ENCODE data around the gene FYB1.

FYB1 gene

DNA sequence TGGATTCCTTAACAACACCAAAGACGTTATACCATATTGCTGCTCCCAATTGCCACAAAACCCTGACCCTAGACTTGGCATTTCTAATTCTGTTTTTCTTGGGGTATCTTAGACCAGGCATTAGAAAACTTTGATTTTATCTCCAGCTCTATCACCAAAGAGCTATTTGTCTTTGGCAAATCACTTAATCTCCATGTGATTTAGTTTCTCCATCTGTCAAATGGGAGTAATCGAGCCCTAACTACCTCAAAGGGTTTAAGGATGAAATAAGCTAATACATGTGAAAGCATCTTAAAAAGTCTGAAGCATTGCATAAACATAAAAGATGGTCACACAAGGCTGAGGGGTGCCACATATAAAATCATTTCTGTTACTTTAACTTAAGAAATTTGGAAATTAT, 60.6 kb downstream of the FYB1 start:
- DNase-seq (ENCODE audit: low read depth) = no peak

DNA sequence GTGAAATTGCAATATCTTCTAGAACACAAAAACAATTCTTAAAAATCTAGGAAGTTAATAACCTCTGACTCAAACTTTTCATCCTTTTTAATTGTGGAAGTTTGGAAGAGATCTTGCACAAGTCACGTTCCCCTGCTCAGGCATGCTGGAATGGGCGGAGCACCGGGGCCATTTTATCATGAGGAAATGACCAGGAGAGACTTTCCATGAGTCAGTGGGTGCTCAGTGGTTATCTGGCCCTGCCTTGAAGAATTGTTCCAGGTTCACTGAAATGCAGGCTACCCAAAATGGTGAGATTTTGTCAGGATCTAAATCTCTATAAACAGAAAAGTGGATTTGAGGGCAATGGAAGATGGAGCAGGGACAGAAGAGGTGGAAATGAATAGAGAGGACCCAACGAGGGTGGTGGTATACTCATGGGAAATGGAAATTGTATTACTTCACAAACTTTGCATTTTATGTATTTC, 61.2 kb downstream of the FYB1 start:
- DNase-seq (ENCODE audit: low read depth) = no peak

DNA sequence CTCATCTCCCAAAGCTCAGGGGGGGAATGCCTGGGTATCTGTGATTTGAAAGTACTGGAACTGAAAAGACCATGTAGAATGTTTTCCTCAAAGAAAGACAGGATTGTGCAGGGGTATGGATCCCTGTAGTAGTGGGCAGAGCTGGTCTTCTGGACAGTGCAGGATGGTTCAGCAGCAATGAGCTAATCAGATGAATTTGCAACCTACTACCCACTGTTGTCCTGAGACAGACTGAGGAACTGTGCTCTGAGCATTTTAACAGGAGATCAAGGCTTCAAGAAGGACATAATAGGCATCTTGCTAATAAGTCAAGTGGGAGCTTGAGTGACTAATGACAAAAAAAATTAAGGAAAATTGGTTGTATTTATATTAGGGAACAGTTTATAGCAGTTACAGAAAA, 61.7 kb downstream of the FYB1 start:
- no peak for DNase-seq (ENCODE audit: low read depth)

DNA sequence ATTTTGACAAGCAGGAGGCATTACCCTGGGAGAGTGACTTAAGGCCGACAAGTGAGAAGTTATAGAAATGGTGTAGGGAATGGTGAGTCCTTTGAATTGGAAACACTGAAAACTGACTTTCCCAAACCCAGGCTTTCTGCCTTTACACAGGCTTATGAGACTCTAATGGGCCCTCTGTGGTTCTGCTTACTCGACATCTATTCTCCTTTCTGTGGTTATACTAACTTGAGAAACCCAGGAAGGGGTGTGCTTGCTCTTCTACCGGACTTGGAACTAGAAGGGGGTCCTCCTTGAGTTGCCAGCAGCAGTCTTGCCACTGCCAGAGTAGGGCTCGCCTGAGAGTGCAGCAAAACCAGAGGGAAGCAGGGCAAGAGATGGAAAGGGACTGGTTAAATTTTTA, 63.3 kb downstream of the FYB1 start:
- no peak for DNase-seq (ENCODE audit: low read depth)

DNA sequence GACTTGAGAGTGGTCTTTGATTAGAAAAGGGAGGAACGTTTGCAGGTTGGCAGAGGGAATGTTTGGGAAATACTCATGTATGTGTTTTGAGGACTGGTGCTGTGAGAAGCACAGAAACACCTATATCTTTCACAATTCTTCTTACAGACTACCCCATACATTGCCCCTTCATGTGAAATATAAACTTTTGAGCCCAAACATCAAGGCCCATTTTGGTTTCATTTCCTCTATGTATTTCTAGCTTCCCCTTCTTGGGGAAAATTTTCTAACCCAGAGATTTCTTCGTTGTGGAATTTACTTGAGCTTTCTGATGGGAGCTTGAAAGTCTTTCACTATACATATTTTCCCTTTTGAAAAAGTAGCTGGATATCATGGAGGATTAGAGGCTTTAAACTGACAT, 67.6 kb downstream of the FYB1 start:
- no peak for DNase-seq (ENCODE audit: low read depth)

DNA sequence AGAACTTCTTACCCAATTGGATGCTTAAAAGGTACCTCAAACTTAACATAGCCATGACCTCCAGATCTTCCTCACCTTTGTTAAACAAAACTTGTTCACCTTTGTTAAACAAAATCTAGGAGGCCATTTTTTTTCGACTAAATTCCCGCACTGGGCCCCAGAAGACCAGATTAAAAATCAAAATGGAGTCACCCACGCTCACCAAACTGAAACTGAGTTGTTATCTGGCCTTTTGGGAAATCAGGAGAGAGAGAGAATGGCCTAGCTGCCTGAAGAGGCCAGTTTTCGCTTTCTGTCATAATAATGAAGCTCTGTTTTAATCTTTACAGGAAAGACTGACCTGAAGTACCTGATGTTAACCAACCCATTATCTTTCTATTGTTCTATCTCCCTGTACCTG, 69.4 kb downstream of the FYB1 start:
- DNase-seq (ENCODE audit: low read depth) = no peak

DNA sequence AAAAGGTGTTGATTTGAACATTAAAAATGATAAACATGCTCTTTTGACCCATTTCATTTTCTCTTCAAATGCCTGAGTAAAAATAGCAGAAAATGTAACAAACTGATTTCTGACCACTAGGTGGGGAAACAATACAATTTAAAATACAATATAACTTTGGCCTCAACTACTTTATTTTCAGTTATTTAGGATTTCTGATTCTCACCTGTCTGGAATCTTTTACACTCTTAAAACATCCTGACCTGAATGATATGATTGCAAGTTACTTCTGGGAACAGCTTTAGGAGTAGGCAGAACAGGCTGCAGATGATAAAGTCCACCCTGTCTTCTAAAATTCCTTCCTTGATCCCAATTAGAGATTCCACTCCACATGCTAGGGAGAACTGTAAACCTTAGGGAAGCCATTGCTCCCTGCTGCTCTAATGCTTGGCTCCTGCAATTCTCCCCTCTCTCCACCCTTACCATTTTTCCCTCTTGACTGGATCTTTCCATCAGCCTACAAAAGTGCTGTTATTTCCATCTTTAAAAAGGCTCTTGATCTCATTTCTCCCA, 70.3 kb downstream of the FYB1 start:
- DNase-seq (ENCODE audit: low read depth) = no peak

DNA sequence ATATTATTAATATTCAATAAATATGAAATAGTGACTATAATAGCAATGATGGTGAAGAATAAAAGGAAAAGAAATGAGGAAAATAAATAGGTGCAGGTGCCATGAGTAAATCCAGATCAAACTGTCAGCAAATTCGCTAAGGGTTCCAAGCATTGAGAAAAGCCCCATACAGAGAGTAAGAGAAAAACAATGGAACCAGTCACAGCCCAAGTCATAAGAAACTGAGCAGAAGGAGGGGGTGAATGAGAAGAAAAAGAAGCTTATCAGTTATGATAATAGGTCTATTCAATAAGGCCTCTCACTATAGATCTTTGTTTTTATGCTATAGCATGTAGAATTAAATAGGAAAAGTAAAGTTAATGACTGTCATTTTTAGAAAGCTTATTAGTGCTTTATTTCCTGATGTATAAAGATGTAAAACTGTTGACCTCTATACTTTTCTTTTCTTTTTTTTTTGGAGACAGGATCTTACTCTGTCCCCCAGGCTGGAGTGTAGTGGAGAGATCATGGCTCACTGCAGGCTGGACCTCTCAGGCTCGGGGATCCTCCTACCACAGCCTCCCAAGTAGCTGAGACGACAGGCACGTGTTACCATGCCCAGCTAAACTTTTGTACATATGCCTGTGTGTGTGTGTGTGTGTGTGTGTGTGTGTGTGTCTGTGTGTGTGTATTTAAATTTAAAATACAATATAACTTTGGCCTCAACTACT, 72.4 kb downstream of the FYB1 start:
- DNase-seq (ENCODE audit: low read depth) = no peak

DNA sequence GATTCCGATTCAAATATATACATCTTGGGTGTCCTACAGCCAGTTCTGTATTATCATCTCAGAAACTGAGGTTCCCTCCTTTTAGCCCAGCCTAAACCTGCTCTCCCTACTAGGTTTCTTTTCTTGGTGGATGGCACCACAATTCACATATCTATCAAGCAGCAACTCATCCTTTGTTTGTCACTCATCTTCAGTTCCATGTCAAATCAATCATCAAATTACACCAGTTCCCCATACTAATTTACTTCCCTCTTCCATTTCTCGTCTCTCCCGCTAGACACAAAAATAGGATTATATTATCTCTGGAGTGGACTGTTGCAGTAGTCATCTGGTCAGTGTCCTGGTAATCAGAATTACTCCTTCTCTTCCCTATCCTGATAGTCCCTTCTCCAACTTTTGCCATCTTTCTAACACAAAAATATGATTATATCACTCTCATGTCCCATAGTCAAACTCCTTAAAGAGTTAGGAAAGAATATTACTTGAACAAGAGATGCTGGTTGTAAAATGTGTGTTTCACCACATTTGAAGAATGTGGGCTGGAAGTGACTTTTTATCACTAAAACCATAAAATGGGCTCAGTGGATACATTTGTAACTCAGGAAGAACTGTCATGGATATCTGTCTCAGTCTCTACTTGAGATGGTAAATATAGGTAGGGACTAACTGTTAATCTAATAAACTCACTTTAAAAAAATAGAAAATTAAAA, 76.1 kb downstream of the FYB1 start:
- DNase-seq (ENCODE audit: low read depth) = no peak

DNA sequence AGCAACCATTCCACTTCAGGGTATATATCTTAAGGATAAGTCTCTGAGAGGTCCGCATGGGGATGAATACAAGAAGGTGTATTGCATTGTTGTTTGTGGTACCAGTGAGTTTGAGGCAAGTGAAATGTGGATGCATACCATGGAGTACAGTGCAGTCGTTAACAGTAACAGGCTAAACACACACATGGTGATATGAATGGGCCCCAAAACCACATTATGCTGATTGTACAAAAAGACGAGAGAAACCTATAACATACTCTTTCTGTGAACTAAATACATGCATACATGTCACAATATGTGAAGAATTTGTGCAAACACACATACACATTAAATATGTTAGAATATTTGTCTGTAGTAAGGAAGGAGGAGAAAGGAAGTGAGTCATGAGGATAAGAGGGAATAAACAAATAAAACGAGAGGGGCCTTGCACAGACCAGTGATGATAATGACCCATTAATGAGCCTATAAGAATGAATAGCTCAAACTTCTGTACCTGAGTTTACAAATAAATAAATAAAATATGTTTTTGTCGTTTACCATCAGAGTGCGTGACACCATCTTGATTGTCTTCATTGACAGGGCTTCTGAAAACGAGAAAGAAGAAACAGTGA, 78.7 kb downstream of the FYB1 start:
- DNase-seq (ENCODE audit: low read depth) = no peak

DNA sequence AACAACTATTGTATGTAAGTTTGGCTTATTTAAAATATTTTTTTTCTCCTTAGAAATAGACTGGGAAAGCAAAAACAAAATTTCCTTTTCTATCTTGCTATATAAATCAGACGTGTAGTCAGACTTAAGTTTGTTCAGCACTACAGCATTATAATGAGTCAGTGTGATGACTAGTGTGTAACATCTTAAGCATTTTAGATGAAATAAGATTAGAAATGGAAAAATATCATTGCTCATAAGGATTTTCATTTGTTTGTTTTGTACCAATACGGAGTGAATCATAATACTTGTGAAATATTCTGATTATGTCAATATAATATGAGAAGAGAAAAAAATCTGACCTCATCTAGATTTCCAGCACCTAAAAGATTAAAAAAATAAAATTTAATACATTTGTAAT, 80.5 kb downstream of the FYB1 start:
- no peak for DNase-seq (ENCODE audit: low read depth)

DNA sequence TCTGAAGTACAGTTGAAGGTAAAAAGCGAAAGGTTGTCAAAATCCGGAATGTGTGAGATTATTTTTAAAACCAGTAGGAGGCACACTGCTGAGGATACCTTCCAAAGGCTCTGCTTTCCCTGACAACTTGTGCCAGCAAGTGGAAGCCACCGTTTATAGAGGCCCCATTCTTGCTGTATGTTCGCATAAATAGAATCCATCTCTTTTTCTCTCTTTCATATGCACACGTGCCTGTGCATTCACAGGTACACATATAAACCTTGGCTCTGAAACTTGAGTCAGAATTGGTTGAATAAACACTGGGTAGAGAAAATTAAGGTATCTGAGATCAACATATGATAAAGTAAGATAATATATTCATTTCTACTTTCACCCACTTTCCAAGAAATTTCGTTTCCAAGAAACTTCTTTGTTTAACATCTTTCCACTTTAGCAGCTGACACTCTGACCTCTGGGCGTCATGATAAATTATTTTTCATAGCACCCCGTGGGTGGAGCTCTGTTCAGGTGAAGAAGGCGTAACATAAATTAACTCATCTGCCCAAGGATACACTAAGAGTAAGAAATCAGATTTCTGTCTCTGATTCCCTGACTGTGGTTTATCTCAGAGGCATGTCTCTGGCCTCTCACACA, 81.4 kb downstream of the FYB1 start:
- no peak for DNase-seq (ENCODE audit: low read depth)

DNA sequence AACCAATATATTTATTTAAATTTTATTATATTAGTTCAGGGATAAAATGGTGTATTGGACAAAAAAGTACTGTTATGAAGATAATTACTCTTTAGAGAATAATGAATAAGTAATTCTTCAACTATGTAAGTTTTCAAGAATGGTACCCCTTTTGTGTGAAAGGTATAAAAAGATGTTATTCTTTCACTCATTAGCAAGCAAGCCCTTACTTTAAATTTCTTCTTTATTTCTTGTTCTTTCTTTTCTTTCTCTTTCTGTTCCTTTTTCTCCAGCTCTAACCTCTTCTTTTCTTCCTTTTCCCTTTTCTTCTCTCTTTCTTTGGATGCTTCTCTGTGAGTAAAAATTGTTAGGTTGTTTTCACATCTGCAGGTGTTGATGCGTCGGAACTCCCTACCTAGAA, 82.0 kb downstream of the FYB1 start:
- DNase-seq (ENCODE audit: low read depth) = no peak

DNA sequence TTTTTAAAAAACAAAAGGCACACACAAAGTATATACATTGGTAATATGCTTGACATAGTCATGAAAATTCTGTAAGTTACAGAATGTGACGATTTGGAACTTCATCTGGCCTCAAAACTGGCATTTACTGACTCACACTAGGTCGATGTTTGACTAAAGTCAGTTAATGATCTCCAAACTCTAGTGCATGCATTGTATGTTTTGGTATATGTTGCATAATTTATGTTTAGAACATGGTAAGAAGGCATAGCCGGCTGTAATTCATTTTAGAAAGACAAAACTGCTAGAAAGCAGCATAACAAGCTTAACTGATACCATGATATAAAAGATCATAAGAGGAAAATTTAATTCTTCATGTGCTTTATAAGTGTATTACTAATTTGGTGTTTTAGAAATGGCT, 86.6 kb downstream of the FYB1 start:
- DNase-seq (ENCODE audit: low read depth) = no peak

DNA sequence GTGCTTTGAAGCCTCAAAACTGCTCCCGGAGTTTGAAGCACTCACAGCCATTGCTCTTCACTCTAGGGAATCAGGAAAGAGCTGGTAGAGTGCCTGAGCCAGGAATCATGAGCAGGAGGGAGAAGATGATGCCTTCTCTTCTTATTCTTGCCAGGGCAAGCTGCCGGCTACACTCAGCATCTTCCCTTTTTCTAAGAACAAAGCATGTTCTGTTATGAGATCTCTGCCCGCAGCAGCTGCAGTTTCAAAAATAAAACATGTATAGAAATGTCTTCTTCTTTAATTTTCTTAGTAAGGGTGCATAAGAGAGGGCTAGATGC, 87.3 kb downstream of the FYB1 start:
- DNase-seq (ENCODE audit: low read depth) = no peak

DNA sequence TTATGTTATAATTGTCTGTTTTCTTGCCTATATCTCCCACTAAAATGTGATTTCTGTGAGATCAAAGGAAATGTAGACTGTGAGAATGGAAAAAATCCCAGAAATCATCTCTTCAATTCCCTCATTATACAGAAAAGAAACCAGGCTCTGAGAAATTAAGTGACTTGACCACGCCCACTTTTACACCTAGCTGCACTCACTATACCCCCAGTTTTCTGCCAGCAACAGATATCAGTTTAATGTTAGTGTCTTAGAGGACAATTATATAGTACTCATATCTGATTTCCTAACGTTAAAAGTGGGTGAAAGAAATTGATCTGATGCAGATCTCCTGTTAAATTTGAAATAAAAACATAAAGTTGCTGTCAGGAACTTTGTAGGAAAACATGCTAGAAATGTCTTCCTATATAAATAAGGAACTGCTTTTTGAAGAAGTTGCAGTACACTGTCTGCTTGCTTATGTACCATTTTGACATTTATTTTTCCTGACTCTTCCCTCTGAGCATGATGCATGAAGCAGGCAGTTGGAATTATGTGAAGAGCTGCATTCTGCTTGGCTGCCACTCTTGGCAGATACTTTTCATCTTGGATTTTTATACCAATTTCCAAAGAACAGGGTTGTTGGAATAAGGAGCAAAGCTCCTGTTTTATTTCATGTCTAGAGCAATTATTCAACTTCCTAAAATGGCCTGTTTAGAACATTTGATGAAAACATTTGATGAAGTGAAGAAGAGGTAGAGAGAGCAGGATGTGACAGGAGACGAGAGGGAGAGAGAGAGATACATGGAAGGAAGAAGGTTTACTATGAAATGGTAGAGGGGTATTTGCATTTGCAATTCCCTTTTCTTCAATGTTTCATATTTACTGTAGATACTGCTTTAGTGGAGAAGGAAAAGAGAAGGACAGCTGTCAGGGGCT, 87.9 kb downstream of the FYB1 start:
- no peak for DNase-seq (ENCODE audit: low read depth)

DNA sequence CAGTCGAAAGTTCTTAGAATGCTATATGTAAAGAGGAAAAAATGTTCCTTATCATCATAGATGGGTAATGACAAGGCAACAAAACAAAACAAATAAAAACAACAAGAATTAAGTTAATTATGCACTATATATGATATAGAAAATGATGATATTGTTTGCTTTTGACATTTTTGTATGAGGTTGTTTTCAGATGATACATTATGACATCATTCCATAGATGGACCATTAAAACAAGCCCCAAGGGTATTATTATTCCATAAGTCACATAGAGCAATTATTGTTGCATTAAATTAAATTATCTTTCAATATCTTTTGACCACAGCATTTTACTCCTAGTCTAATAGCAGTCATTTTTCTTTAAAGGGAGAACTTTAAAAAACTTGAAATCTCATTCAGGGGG, 88.6 kb downstream of the FYB1 start:
- no peak for DNase-seq (ENCODE audit: low read depth)

DNA sequence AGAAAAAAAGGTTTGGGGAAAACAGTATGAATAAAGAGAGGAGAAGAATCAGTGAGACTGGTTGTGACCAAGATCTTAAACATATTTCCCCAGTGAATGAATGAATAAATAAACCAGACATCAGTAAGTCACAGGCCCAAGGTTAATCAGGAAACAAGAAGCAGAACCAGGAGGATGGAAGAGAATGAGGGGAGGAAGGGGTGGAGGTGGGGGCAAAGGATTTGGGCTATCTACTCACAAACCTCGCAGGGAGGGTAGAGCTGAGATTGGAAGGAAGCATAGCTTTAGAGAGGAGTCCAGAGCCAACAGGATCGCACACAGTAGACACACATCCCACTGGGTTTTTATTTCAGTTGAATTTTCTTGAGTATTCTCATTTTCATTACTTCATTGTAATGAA, 97.4 kb downstream of the FYB1 start:
- no peak for DNase-seq (ENCODE audit: low read depth)

DNA sequence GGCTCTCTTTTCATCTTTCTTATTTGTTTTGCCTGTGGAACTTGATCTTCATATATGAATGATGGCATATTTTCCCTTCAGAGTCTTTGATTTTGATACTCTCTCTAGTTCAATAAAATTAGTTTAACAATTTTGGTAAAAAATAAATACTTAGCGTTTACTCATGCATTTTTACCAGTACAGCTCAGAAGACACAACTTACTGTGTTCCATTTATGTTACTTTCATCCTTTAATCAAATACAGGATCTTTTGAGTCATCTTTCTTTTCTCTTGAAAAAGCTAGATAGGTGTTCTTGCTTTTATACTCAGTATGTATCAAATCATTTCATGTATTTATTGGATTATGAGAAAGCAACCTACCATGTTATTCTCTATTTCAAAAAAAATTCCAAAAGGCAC, 98.0 kb downstream of the FYB1 start:
- DNase-seq (ENCODE audit: low read depth) = no peak

DNA sequence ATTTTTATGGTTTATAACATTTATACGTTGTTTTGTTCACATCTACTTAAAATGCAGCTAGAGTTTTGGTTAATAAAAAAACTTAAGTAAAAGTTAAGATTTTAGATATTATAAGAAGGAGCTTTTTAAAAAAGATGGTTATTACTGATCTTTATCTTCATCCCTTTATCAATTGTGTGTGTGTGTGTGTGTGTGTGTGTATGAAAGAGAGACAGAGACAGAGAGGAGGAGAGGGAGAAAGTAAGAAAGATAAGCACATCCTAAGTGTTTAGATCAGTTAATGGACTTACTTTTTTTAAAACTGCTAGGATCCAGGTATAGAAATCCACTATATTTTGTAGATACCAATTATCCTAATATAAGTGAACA, 99.3 kb downstream of the FYB1 start:
- DNase-seq (ENCODE audit: low read depth) = no peak

DNA sequence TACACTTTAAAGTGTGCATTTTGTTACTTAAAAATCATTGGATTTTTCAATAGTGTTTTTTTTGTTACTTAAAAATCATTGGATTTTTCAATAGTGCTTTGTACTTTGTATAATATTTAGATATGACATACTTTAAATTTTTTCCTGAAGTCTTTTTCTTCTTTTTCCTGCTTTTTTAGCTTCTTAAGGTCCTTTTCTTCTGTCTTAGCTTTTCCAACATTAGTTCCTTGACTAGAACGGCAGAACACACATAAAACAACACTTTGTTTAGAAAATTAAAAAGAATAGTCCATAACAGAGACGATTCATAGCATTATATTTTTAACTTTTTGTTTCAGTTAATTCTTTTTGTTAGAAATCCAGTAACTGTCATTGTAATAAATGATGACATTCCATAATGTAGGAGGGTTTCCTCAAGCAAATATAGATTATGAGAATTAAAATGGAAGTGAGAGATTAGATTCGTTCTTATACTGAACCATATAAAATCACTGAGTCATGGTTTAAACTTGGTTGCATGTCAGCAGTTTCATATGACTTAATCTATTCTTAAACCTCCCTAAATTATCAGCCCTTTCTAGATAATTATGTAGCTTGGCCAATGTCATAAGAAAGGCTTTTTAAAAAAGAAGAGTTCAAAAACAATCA, 99.8 kb downstream of the FYB1 start:
- DNase-seq (ENCODE audit: low read depth) = no peak

Data from stimulated activated CD8-positive, alpha-beta memory T cell treated with anti-CD3 and anti-CD28 coated beads, Interleukin-15, amount 100 ng/mL, for 1 hour (primary cell).